ENCODE data around the gene SRMS.

DNA sequence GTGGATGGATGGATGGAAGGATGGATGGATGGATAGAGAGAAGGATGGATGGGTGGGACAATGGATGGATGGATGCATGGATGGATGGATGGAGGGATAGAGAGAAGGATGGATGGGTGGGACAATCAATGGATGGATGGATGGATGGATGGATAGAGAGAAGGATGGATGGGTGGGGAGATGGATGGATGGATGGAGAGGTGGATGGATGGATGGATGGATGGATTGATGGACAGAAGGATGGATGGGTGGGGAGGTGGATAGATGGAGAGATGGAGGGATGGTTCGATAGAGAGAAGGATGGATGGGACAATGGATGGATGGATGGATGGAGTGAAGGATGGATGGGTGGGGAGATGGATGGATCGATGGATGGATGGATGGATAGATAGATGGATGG lies 55.0 kb downstream of the SRMS start:
- TF ChIP-seq, protein P1, sequence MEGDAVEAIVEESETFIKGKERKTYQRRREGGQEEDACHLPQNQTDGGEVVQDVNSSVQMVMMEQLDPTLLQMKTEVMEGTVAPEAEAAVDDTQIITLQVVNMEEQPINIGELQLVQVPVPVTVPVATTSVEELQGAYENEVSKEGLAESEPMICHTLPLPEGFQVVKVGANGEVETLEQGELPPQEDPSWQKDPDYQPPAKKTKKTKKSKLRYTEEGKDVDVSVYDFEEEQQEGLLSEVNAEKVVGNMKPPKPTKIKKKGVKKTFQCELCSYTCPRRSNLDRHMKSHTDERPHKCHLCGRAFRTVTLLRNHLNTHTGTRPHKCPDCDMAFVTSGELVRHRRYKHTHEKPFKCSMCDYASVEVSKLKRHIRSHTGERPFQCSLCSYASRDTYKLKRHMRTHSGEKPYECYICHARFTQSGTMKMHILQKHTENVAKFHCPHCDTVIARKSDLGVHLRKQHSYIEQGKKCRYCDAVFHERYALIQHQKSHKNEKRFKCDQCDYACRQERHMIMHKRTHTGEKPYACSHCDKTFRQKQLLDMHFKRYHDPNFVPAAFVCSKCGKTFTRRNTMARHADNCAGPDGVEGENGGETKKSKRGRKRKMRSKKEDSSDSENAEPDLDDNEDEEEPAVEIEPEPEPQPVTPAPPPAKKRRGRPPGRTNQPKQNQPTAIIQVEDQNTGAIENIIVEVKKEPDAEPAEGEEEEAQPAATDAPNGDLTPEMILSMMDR (IDR thresholded peaks at IDR 0.05 in 8 of 11, conservative IDR thresholded peaks at IDR 0.05 in 3 of 11): no peak
- TF ChIP-seq POLR2AphosphoS5 (IDR thresholded peaks at IDR 0.05): no peak

Data from spleen (tissue), 7 donors.